HG03571 (cell line): ENCODE data around the gene IRAK4.
A peak's percentile ranks its signal among the peaks of the same experiment; 100 is the strongest.

Experiments
- ATAC-seq: cut with Tn5 transposase; IDR thresholded peaks from one replicate; pipeline ENCODE4 v1.9.1; 2021; ENCODE audit not compliant: unreplicated experiment

Gene IRAK4

DNA sequence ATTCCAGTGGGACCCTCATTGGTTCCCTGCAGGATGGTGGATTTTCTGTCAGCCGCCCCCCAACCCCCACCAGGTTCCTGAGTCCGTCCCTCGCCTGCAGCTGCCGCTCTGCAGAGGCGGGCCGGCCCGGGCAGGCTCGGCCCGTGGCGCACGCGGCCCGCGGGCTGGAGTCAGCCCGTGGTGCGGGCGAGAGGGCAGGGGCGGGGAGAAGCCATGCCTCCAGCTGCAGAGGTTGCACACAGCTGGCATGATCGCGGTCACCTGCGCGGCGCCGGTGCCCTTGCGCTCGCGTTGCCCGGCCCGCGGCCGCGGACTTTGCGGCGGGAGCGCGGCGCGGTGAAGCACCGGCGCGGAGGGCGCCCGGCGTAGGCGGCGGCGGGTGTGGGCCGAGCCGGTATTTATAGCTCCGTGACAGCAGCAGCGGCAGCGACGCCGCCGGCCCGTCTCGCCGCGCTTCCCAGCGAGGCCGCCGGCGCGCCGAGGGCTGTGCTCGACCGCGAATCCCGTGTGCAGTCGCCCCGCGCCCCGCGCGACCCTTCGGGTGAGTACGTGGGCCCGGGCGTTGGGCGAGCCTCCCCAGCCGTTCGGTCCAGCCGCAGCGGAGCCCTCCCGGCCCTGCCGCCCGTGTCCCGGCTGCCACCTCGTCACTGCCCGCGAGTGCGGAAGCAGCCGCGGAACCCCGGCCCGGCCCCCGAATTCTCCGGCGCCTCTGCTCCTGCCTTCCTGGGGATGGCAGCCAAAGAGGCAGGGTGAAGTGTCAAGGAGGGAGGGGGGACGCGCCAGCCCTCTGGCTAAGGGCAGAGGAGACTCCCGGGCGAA, 77.1 kb downstream of the IRAK4 start, which contains the start of gene TMEM117:
TSS of gene TMEM117 (plus strand) at position 426 of the 819 bp plus-strand sequence.
- ATAC-seq = peak; percentile 75

GRCh38 chr12:43836475-43836989, 77.8 kb downstream of the IRAK4 start:
- ATAC-seq = peak; percentile 19
